Lower lobe of right lung (tissue), 2 donors: Measurements from ENCODE around the gene ATP1A4. TPM values are rescaled to one million over a fixed set of nuclear protein-coding genes. Genes with fewer than 3 reads are reported as not detected.

Experiments used
- ATAC-seq, 2 donors: fragments of 200-7000 bp; cut with Tn5 transposase; one replicate each; pipeline ENCODE4 v1.9.1; 2020 to 2022; ENCODE audit warnings: mild to moderate bottlenecking in 2 of 2, moderate library complexity in 2 of 2
- DNase-seq: peaks from one replicate; pipeline ENCODE4 v3.0.0-alpha.2; 2020
- H3K27ac ChIP-seq: fragments of 200-600 bp; one replicate; pipeline ENCODE4 v1.8.0; 2022
- H3K27me3 ChIP-seq: fragments of 200-600 bp; one replicate; pipeline ENCODE4 v1.8.0; 2022; ENCODE audit warnings: low read depth
- H3K36me3 ChIP-seq: fragments of 200-600 bp; one replicate; pipeline ENCODE4 v1.8.0; 2022; ENCODE audit warnings: mild to moderate bottlenecking
- H3K4me1 ChIP-seq: fragments of 200-600 bp; one replicate; pipeline ENCODE4 v1.8.0; 2022
- H3K4me3 ChIP-seq: fragments of 200-600 bp; one replicate; pipeline ENCODE4 v1.8.0; 2022; ENCODE audit warnings: mild to moderate bottlenecking
- H3K9me3 ChIP-seq: fragments of 200-600 bp; one replicate; pipeline ENCODE4 v1.8.0; 2022
- CTCF ChIP-seq: fragments of 200-600 bp; IDR thresholded peaks from one replicate; pipeline ENCODE4 v1.8.0; 2022; ENCODE audit warnings: antibody characterized with exemption, mild to moderate bottlenecking
- intact Hi-C: fragments of 100-400 bp; cut with DNase I; formaldehyde crosslinking; loops from one replicate; pipeline ENCODE4 v1.11.0; 2022
- long read RNA-seq: library from polyadenylated mRNA; unstranded; transcript quantifications from one replicate; pipeline ENCODE4 v2.0.0, GENCODE V29; 2021
- total RNA-seq: library from RNA; stranded (reverse); fragmentation: NEBNext Ultra II Directional; extraction: Animal tissue kit (Norgen Biotek cat#: 25700); gene quantifications from one replicate; pipeline ENCODE4 v1.2.1, GENCODE V29; 2021
- donor health status: DM: no; HTN: yes; CAD: no; lungs with severe emphysema.

Gene ATP1A4
- 1.1 TPM for total RNA-seq
- long read RNA-seq = 0 reads

GRCh38 chr1:160151303-160151702, at the start of gene ATP1A4:
Gene ATP1A4 (plus strand): TSS chr1:160151603. CDS start chr1:160152041, 438 bp downstream.
- no peaks in the 10 kb centered on the region for H3K36me3 ChIP-seq
- TF ChIP-seq CTCF = no peak
- H3K4me1 ChIP-seq = no peaks in the 10 kb centered on the region
- intact Hi-C loops = no loop called here
- DNase-seq = no peak
- H3K4me3 ChIP-seq = no peak within 1 kb of the TSS
- no peak within 1 kb of the TSS for H3K27ac ChIP-seq
- H3K27me3 ChIP-seq = no peaks in the 10 kb centered on the region
- no peaks in the 10 kb centered on the region for H3K9me3 ChIP-seq
- ATAC-seq = no peak

GRCh38 chr1:160101717-160102522, 49.5 kb upstream of the ATP1A4 start:
- peak overlapping the region; percentile 33 for H3K27ac ChIP-seq
- no peaks in the 10 kb centered on the region for H3K9me3 ChIP-seq
- DNase-seq (no peak), ATAC-seq (no peak)
- H3K4me3 ChIP-seq = no peak overlapping the region
- H3K27me3 ChIP-seq = no peaks in the 10 kb centered on the region
- intact Hi-C loops = no loop called here
- peaks cover 31% of the 10 kb centered on the region for H3K4me1 ChIP-seq
- no peaks in the 10 kb centered on the region for H3K36me3 ChIP-seq
- TF ChIP-seq CTCF = no peak

- Histone ChIP-seq H3K4me1 (peaks cover 20% of the 10 kb centered on the region), H3K4me3 (no peak overlapping the region), H3K9me3 (no peaks in the 10 kb centered on the region), H3K27me3 (no peaks in the 10 kb centered on the region), H3K36me3 (no peaks in the 10 kb centered on the region), H3K27ac (no peak overlapping the region)
- ATAC-seq (no peak), DNase-seq (no peak)
- intact Hi-C loops = no loop called here
- TF ChIP-seq CTCF = no peak
Observed at GRCh38 chr1:160103658-160104408, 47.6 kb upstream of the ATP1A4 start.

GRCh38 chr1:160104486-160104885, 46.9 kb upstream of the ATP1A4 start:
- ATAC-seq = no peak
- H3K27me3 ChIP-seq = peaks cover 4% of the 10 kb centered on the region
- intact Hi-C loops = no loop called here

GRCh38 chr1:160105155-160105554, 46.2 kb upstream of the ATP1A4 start:
- no peak for DNase-seq
- H3K36me3 ChIP-seq = no peaks in the 10 kb centered on the region
- peaks cover 12% of the 10 kb centered on the region for H3K4me1 ChIP-seq
- ATAC-seq = no peak
- no peak for TF ChIP-seq CTCF
- H3K27ac ChIP-seq = no peak overlapping the region
- intact Hi-C loops = no loop called here
- H3K4me3 ChIP-seq = no peak overlapping the region
- peaks cover 4% of the 10 kb centered on the region for H3K27me3 ChIP-seq
- H3K9me3 ChIP-seq = no peaks in the 10 kb centered on the region

More at GRCh38 chr1:160104486-160104885, 46.9 kb upstream of the ATP1A4 start:
- Histone ChIP-seq H3K4me3 (no peak overlapping the region), H3K27ac (no peak overlapping the region), H3K9me3 (no peaks in the 10 kb centered on the region), H3K36me3 (no peaks in the 10 kb centered on the region), H3K4me1 (peaks cover 16% of the 10 kb centered on the region)
- no peak for TF ChIP-seq CTCF
- no peak for DNase-seq
